HG03066 (cell line): Measurements from ENCODE around the gene REXO1.

Experiments used
- ATAC-seq: cut with Tn5 transposase; IDR thresholded peaks from one replicate; pipeline ENCODE4 v1.9.1; 2021; ENCODE audit warnings: low read depth; ENCODE audit not compliant: unreplicated experiment

Gene REXO1

DNA sequence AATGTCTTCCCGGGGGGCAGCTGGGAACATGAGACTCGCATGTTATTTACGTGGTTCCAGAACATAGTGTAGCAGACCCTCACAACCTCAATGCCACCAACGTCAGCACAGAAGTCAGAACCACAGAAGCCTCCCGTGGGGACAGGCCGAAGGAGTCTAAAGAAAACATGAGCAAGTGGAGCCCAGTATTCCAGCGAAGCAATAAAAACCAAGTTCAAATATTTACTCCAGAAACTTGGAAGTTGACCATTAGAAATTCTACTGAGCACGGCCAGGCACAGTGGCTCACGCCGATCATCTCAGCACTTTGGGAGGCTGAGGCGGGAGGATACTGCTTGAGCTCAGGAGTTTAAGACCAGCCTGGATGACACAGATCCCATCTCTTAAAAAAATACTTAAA lies 18.3 kb downstream of the REXO1 start:
- no peak for ATAC-seq

- ATAC-seq: no peak
Observed at GRCh38 chr19:1828279-1829238, 19.7 kb downstream of the REXO1 start.

- no peak for ATAC-seq
Observed at GRCh38 chr19:1827566-1828278, 20.6 kb downstream of the REXO1 start.

GRCh38 chr19:1826557-1827521 lies 21.4 kb downstream of the REXO1 start:
- ATAC-seq: no peak

DNA sequence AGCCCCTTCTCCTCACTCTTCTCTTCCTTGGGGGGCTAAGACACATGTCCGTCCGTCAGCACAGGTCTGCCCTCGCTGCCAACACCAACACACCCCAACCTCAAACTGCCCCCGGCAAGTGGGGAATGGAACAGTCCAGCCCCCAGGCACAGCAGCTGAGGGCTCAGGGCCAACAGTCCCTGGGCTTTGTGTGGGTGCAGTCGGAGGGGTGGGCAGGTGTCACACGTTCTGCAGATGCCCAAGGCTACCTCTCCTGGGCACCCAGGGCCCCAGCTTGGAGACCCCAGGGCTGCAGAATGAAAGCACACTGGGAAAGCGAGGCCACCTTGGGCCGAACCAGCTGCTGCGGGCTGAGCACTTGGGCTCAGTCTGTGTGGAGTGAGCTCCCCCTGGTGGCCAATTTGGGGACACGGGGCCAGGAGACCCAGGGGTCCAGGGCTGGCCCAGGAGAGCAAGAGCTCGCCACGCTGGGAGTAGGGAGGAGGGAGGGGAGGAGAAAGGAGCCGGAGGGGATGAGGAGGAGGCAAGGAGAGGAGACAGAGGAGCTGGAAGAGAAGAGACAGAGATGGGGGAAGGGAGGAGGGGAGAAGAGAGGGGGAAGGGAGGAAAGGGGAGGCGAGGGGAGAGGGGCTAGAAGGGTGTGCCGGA lies 22.2 kb downstream of the REXO1 start:
- ATAC-seq: no peak

DNA sequence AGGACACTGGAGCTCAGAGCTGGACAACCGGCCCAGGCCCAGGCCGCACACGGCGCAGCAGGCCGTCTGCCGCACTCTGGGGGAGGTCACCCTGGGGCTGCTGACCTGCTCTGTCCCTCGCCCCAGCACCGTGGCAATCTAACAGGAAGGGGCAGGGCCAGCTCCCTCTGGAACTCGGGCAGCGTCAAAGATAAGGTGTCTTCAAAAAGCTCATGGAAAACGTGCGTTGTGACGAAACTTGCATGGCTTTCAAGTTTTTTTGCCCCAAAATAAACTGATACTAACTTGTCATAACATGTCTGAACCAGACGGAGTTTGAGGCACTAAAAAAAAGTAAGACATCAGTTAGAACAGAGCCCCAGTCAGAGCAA lies 24.0 kb downstream of the REXO1 start:
- no peak for ATAC-seq

GRCh38 chr19:1823539-1824251 lies 24.6 kb downstream of the REXO1 start:
- ATAC-seq: no peak

DNA sequence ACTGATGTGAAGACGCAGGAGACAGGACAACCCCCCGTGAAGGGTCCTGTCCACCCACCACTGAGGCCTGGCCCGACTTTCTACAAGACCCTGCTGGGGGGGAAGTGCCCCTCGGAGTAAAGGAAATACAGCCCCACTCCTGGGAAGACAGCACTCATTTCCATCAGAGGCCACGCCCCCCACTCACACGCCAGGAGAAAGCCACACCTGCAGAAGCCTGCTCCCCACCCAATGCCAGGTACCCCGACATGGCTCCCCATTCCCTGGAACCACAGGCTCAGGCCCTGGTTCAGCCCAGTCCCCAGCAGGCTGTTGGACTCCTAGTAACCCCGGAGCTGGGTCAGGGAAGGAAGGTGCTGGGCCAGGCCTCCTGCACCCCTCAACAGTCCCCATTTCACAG lies 25.3 kb downstream of the REXO1 start:
- no peak for ATAC-seq

DNA sequence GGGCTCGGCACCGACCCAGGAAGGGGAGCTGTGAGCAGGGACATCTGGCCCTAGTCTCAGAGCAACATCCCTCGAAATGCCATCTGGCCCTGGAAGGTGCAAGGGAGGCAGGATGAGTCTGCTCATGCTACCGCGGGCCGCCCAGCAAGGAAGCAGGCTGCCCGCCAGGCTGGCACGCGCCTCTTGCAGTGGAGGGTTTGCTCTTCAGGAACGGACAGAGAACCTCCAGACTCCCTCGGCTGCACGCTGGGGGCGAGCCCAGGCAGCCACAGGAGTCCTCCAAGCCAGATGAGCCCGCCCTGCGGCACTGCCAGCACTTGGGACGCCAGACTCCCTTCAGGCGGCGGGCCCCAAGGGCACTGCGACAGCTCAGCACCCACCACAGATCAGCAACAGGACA lies 26.1 kb downstream of the REXO1 start:
- ATAC-seq: no peak

- no peak for ATAC-seq
Observed at GRCh38 chr19:1819341-1820255, 28.7 kb downstream of the REXO1 start.

- ATAC-seq: no peak
Observed at GRCh38 chr19:1818549-1819195, 29.6 kb downstream of the REXO1 start.

DNA sequence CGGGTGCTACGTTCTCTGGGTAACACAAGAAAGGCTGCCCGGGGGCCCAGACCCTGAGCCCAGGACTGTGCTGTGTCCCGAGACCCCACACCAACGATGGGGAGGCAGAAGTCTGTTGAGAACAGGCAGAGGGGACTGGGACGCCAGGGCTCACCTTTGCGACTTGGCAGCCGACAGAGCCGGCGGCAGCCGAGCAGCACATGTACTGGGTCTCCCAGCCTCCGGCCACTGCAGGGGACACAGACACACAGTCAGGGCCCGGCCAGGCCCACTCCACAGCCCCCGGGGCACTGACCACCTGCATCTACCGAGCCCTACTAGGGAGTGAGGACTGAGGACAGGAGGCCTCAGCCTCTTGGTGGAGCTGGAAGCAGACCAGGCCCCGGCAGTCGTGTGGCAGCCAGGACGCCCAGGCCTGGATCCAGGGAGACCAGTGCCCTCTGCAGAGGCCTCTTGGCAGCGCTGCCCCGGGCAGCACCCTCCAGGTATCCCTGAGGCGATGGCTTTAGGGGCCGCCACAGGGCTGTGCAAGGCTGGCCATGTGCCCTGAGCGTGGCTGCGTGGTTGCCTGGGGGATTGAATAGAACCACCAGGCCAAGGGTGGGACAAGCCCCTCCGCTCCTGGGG lies 30.6 kb downstream of the REXO1 start:
- no peak for ATAC-seq

DNA sequence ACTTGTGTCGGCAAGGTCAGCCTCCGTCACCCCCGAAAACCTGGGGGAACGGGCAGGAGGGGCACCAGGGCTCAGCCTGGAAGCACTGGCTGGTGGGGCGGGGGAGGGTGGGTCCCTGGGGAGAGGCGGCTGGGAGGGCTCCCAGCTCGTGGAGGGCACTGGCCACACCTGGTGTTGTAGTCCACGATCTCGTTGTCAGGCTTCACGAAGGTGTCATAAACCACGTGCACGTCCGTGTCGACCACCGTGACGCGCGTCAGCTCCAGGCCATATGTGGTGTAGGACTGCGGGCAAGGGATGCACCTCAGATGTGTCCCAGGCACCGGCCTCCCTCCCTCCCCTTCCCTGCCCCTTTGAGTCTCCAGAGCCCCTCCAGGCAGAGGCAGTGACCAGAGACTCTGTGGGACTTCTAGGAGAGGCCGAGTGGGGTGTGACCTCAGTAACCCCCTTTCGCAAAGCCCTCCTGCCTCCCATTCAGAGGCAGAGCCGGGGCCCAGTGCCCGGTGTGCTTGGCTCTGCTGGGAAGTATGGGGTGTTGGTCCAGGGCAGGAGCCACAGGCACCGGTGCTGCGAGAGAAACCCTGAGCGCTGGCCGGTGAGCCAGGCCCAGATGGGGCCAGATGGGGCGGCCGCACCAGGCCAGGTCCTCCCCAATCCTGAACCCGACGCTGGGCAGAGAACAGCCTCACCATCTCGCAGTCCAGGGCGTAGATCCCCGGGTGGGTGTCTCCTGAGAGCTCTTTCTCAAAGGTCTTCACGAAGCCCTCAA lies 31.6 kb downstream of the REXO1 start:
- ATAC-seq: no peak

- no peak for ATAC-seq
Observed at GRCh38 chr19:1815605-1816529, 32.4 kb downstream of the REXO1 start.

DNA sequence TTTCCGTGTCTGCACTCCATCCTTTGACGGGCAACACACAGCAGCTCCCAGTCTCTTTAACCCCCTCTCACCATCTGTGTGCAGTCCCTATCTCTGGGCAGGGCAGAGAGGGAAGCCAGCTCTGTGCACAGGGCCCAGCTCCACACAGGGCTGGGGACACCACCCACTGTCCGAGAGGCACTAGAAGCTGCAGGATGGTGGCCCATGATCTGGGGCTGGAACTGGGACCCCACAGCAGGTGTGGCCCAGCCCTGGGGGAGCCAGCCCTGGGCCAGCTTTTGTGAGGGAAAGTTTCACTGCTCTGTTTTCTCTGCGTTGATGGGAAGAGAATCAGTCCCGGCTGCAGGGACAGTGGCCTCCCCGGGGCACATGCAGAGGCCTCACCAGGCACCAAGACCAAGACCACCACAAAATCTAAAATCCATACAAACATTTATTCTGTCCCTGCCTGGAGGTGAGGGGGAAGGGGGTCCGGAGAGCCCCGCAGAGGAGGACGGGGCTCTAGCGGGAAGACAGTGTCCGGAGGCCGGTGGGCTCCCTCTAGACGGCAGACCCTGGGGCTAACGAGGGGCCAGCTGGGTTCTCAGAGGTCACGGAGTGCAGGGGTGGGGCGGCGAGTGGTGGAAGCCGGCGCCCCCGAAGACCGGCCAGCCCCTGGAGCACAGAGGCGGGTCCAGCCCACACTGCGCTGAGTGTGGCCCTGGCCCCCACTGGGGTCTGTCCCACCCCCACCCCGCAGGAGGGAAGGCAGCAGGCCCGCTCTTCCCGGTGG lies 33.3 kb downstream of the REXO1 start:
- ATAC-seq: no peak
